ENCODE results near the gene MYRIP. TPM values are rescaled to one million over a fixed set of nuclear protein-coding genes. Genes with fewer than 3 reads are reported as not detected.

The MYRIP gene
- polyA plus RNA-seq (2013, experiment 1 of 2) = not detected
- polyA plus RNA-seq (2013, experiment 2 of 2) = not detected

- H2BK15ac ChIP-seq (ENCODE audit: low read depth, poor library complexity, severe bottlenecking) = no peak within 1 kb of the TSS
- DNase-seq = no peak
- peaks cover 47 to 80% of the 10 kb centered on the region in 2 experiments for H3K27me3 ChIP-seq (ENCODE audit: control insufficient read depth in 1 of 2, insufficient read depth in 1 of 2, low read length in 2 of 2)
- H3K14ac ChIP-seq (ENCODE audit: low read length in 2 of 2) = no peak within 1 kb of the TSS
- H2BK12ac ChIP-seq (ENCODE audit: low read length in 2 of 2) = no peak within 1 kb of the TSS
- no peak within 1 kb of the TSS for H3K23ac ChIP-seq (ENCODE audit: low read length in 2 of 2)
- H3K9ac ChIP-seq (ENCODE audit: low read length) = no peak within 1 kb of the TSS
- H3K36me3 ChIP-seq (ENCODE audit: control insufficient read depth in 1 of 2, insufficient read depth in 2 of 2, low read depth in 1 of 2, low read length in 2 of 2) = no peaks in the 10 kb centered on the region
- WGBS = 0% methylated on average over 26 of the region's 103 CpGs
- no peak within 1 kb of the TSS for H4K8ac ChIP-seq (ENCODE audit: low read length)
- H3K18ac ChIP-seq (ENCODE audit: low read depth in 1 of 2, low read length in 2 of 2) = no peak within 1 kb of the TSS
- no peak within 1 kb of the TSS for H2AK5ac ChIP-seq (ENCODE audit: low read length, severe bottlenecking)
- no peak within 1 kb of the TSS for H2BK5ac ChIP-seq (ENCODE audit: low read depth, low read length, poor library complexity, severe bottlenecking)
- H2BK120ac ChIP-seq (ENCODE audit: low read depth, low read length) = no peak within 1 kb of the TSS
- no peak within 1 kb of the TSS for H4K91ac ChIP-seq (ENCODE audit: low read length)
- no peak within 1 kb of the TSS for H3K27ac ChIP-seq (ENCODE audit: low read length, poor library complexity, severe bottlenecking)
- no peaks in the 10 kb centered on the region for H3K79me1 ChIP-seq (replicated peaks; ENCODE audit: low read length, poor library complexity, severe bottlenecking)
- peak within 1 kb of the TSS; percentile 57 to 67 for H3K4me3 ChIP-seq (ENCODE audit: insufficient read depth in 1 of 2, low read depth in 1 of 2, low read length in 2 of 2)
- H3K9me3 ChIP-seq (ENCODE audit: control insufficient read depth, low read length) = no peaks in the 10 kb centered on the region
- no peak within 1 kb of the TSS for H2AFZ ChIP-seq (ENCODE audit: low read depth, low read length)
- H3K4ac ChIP-seq (ENCODE audit: low read depth in 1 of 2, low read length in 2 of 2) = no peak within 1 kb of the TSS
- H3K4me2 ChIP-seq (ENCODE audit: low read length, poor library complexity, severe bottlenecking) = peak within 1 kb of the TSS; percentile 97
- peaks cover 16% of the 10 kb centered on the region for H3K4me1 ChIP-seq (ENCODE audit: control insufficient read depth, insufficient read depth, low read depth, low read length)
These were observed at the start of gene MYRIP for GRCh38 chr3:39809181-39809994. MYRIP (plus strand) TSS chr3:39809609; CDS start chr3:39900817, 91,208 bp downstream.

- WGBS = 33% methylated on average over 1 of the region's 1 CpG
- Histone ChIP-seq H3K14ac (ENCODE audit: low read length in 2 of 2) (no peak overlapping the region), H4K91ac (ENCODE audit: low read length) (no peak overlapping the region), H3K79me1 (replicated peaks; ENCODE audit: low read length, poor library complexity, severe bottlenecking) (no peaks in the 10 kb centered on the region), H3K9me3 (ENCODE audit: control insufficient read depth, low read length) (no peaks in the 10 kb centered on the region), H2AK5ac (ENCODE audit: low read length, severe bottlenecking) (no peak overlapping the region), H3K18ac (ENCODE audit: low read depth in 1 of 2, low read length in 2 of 2) (no peak overlapping the region), H2AFZ (ENCODE audit: low read depth, low read length) (no peak overlapping the region), H3K27me3 (ENCODE audit: control insufficient read depth in 1 of 2, insufficient read depth in 1 of 2, low read length in 2 of 2) (peaks cover 0 to 4% of the 10 kb centered on the region in 2 experiments), H3K27ac (ENCODE audit: low read length, poor library complexity, severe bottlenecking) (no peak overlapping the region), H3K23ac (ENCODE audit: low read length in 2 of 2) (no peak overlapping the region), H2BK120ac (ENCODE audit: low read depth, low read length) (no peak overlapping the region), H3K36me3 (ENCODE audit: control insufficient read depth in 1 of 2, insufficient read depth in 2 of 2, low read depth in 1 of 2, low read length in 2 of 2) (no peaks in the 10 kb centered on the region), H2BK12ac (ENCODE audit: low read length in 2 of 2) (no peak overlapping the region), H4K8ac (ENCODE audit: low read length) (no peak overlapping the region), H3K4me2 (ENCODE audit: low read length, poor library complexity, severe bottlenecking) (no peak overlapping the region), H2BK15ac (ENCODE audit: low read depth, poor library complexity, severe bottlenecking) (no peak overlapping the region), H3K9ac (ENCODE audit: low read length) (no peak overlapping the region), H3K4ac (ENCODE audit: low read depth in 1 of 2, low read length in 2 of 2) (no peak overlapping the region), H2BK5ac (ENCODE audit: low read depth, low read length, poor library complexity, severe bottlenecking) (no peak overlapping the region), H3K4me3 (ENCODE audit: insufficient read depth in 1 of 2, low read depth in 1 of 2, low read length in 2 of 2) (no peak overlapping the region), H3K4me1 (ENCODE audit: control insufficient read depth, insufficient read depth, low read depth, low read length) (peaks cover 1% of the 10 kb centered on the region)
- no peak for DNase-seq
These were observed 49.1 kb upstream of the MYRIP start for GRCh38 chr3:39760325-39760724.

DNA sequence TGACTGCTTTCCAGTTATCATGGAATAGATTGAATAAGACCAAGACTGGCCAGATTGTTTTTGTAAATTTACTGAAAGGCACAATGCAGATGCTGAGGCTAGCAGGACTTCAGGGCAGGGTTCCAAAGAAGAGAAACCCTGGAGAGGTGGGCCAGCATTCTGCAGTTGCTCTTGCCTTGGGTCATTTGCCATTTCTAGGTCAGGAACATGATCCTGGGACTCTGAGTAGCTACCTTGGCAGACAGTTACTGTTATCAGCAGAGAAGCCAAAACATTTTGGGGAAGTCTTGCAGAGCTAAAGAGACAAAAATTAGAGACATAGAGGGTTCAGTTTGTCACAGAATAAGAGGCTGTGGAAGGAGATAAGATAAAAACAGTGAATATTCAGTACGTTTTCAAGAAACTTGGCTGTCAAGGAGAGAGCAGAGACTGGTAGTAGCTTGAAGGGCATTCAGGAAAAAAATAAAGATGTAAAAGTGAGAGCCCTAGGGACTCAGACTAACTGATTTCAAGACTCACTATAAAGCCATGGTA is 46.8 kb upstream of the MYRIP start:
- no peaks in the 10 kb centered on the region for H3K4me1 ChIP-seq (ENCODE audit: control insufficient read depth, insufficient read depth, low read depth, low read length)
- no peak overlapping the region for H2BK5ac ChIP-seq (ENCODE audit: low read depth, low read length, poor library complexity, severe bottlenecking)
- no peak overlapping the region for H2BK15ac ChIP-seq (ENCODE audit: low read depth, poor library complexity, severe bottlenecking)
- no peak overlapping the region for H3K27ac ChIP-seq (ENCODE audit: low read length, poor library complexity, severe bottlenecking)
- no peak overlapping the region for H3K9ac ChIP-seq (ENCODE audit: low read length)
- H3K23ac ChIP-seq (ENCODE audit: low read length in 2 of 2) = no peak overlapping the region
- H2BK120ac ChIP-seq (ENCODE audit: low read depth, low read length) = no peak overlapping the region
- H3K36me3 ChIP-seq (ENCODE audit: control insufficient read depth in 1 of 2, insufficient read depth in 2 of 2, low read depth in 1 of 2, low read length in 2 of 2) = no peaks in the 10 kb centered on the region
- 43% methylated on average over 1 of the region's 1 CpG for WGBS
- H2BK12ac ChIP-seq (ENCODE audit: low read length in 2 of 2) = no peak overlapping the region
- no peak overlapping the region for H4K91ac ChIP-seq (ENCODE audit: low read length)
- H3K27me3 ChIP-seq (ENCODE audit: control insufficient read depth in 1 of 2, insufficient read depth in 1 of 2, low read length in 2 of 2) = peaks cover 0 to 4% of the 10 kb centered on the region in 2 experiments
- no peaks in the 10 kb centered on the region for H3K9me3 ChIP-seq (ENCODE audit: control insufficient read depth, low read length)
- no peak overlapping the region for H2AK5ac ChIP-seq (ENCODE audit: low read length, severe bottlenecking)
- H2AFZ ChIP-seq (ENCODE audit: low read depth, low read length) = no peak overlapping the region
- H4K8ac ChIP-seq (ENCODE audit: low read length) = no peak overlapping the region
- H3K4ac ChIP-seq (ENCODE audit: low read depth in 1 of 2, low read length in 2 of 2) = no peak overlapping the region
- H3K4me2 ChIP-seq (ENCODE audit: low read length, poor library complexity, severe bottlenecking) = no peak overlapping the region
- H3K18ac ChIP-seq (ENCODE audit: low read depth in 1 of 2, low read length in 2 of 2) = no peak overlapping the region
- no peaks in the 10 kb centered on the region for H3K79me1 ChIP-seq (replicated peaks; ENCODE audit: low read length, poor library complexity, severe bottlenecking)
- no peak overlapping the region for H3K14ac ChIP-seq (ENCODE audit: low read length in 2 of 2)
- H3K4me3 ChIP-seq (ENCODE audit: insufficient read depth in 1 of 2, low read depth in 1 of 2, low read length in 2 of 2) = no peak overlapping the region
- no peak for DNase-seq

GRCh38 chr3:39763390-39763789 is 46.0 kb upstream of the MYRIP start:
- H2BK5ac ChIP-seq (ENCODE audit: low read depth, low read length, poor library complexity, severe bottlenecking) = no peak overlapping the region
- H3K14ac ChIP-seq (ENCODE audit: low read length in 2 of 2) = no peak overlapping the region
- H4K8ac ChIP-seq (ENCODE audit: low read length) = no peak overlapping the region
- H3K36me3 ChIP-seq (ENCODE audit: control insufficient read depth in 1 of 2, insufficient read depth in 2 of 2, low read depth in 1 of 2, low read length in 2 of 2) = no peaks in the 10 kb centered on the region
- no peak for DNase-seq
- H3K9me3 ChIP-seq (ENCODE audit: control insufficient read depth, low read length) = no peaks in the 10 kb centered on the region
- no peak overlapping the region for H3K4ac ChIP-seq (ENCODE audit: low read depth in 1 of 2, low read length in 2 of 2)
- H2AK5ac ChIP-seq (ENCODE audit: low read length, severe bottlenecking) = no peak overlapping the region
- no peak overlapping the region for H3K4me2 ChIP-seq (ENCODE audit: low read length, poor library complexity, severe bottlenecking)
- no peaks in the 10 kb centered on the region for H3K4me1 ChIP-seq (ENCODE audit: control insufficient read depth, insufficient read depth, low read depth, low read length)
- no peak overlapping the region for H3K27ac ChIP-seq (ENCODE audit: low read length, poor library complexity, severe bottlenecking)
- H2BK120ac ChIP-seq (ENCODE audit: low read depth, low read length) = no peak overlapping the region
- H2BK15ac ChIP-seq (ENCODE audit: low read depth, poor library complexity, severe bottlenecking) = no peak overlapping the region
- H3K27me3 ChIP-seq (ENCODE audit: control insufficient read depth in 1 of 2, insufficient read depth in 1 of 2, low read length in 2 of 2) = peaks cover 0 to 4% of the 10 kb centered on the region in 2 experiments
- H2BK12ac ChIP-seq (ENCODE audit: low read length in 2 of 2) = no peak overlapping the region
- H3K79me1 ChIP-seq (replicated peaks; ENCODE audit: low read length, poor library complexity, severe bottlenecking) = no peaks in the 10 kb centered on the region
- no peak overlapping the region for H3K9ac ChIP-seq (ENCODE audit: low read length)
- no peak overlapping the region for H3K18ac ChIP-seq (ENCODE audit: low read depth in 1 of 2, low read length in 2 of 2)
- H2AFZ ChIP-seq (ENCODE audit: low read depth, low read length) = no peak overlapping the region
- H4K91ac ChIP-seq (ENCODE audit: low read length) = no peak overlapping the region
- H3K23ac ChIP-seq (ENCODE audit: low read length in 2 of 2) = no peak overlapping the region
- no peak overlapping the region for H3K4me3 ChIP-seq (ENCODE audit: insufficient read depth in 1 of 2, low read depth in 1 of 2, low read length in 2 of 2)
